Mesenchymal stem cell (in vitro differentiated cells and primary cell): Measurements from ENCODE around the gene ITSN1.

Source experiments
- DNase-seq: peaks from one replicate; pipeline ENCODE4 v3.0.0-alpha.2; 2013
- H2AFZ ChIP-seq: one replicate; pipeline ENCODE4 v1.6.1; 2013; ENCODE audit warnings: low read depth, mild to moderate bottlenecking, control low read depth, inconsistent platforms, low read length, moderate library complexity
- H2AK5ac ChIP-seq: 2 replicates; pipeline ENCODE4 v1.6.1; 2013; ENCODE audit warnings: low read length, moderate library complexity, mild to moderate bottlenecking, inconsistent platforms; ENCODE audit not compliant: severe bottlenecking
- H2BK120ac ChIP-seq: one replicate; pipeline ENCODE4 v1.6.1; 2013; ENCODE audit warnings: low read depth, mild to moderate bottlenecking, inconsistent platforms, low read length, moderate library complexity
- H2BK12ac ChIP-seq, 2 experiments: one replicate each; pipeline ENCODE4 v1.6.1; 2013; ENCODE audit warnings: inconsistent platforms in 2 of 2, low read length in 2 of 2, mild to moderate bottlenecking in 2 of 2, moderate library complexity in 2 of 2, control low read depth in 1 of 2
- H2BK15ac ChIP-seq: one replicate; pipeline ENCODE4 v1.6.1; 2013; ENCODE audit warnings: mild to moderate bottlenecking, low read depth, inconsistent platforms; ENCODE audit not compliant: poor library complexity, severe bottlenecking
- H2BK5ac ChIP-seq: 2 replicates; pipeline ENCODE4 v1.6.1; 2013; ENCODE audit warnings: low read depth, mild to moderate bottlenecking, low read length, control low read depth, inconsistent platforms; ENCODE audit not compliant: poor library complexity, severe bottlenecking
- H3K14ac ChIP-seq, 2 experiments: one replicate each; pipeline ENCODE4 v1.6.1; 2013; ENCODE audit warnings: inconsistent platforms in 2 of 2, low read length in 2 of 2, control low read depth in 1 of 2, mild to moderate bottlenecking in 1 of 2, moderate library complexity in 1 of 2
- H3K18ac ChIP-seq, 2 experiments: one replicate each; pipeline ENCODE4 v1.6.1; 2013; ENCODE audit warnings: inconsistent platforms in 2 of 2, low read length in 2 of 2, control low read depth in 1 of 2, low read depth in 1 of 2, mild to moderate bottlenecking in 1 of 2
- H3K23ac ChIP-seq, 2 experiments: one replicate each; pipeline ENCODE4 v1.6.1; 2013; ENCODE audit warnings: inconsistent platforms in 2 of 2, low read length in 2 of 2, mild to moderate bottlenecking in 2 of 2, moderate library complexity in 2 of 2, control low read depth in 1 of 2
- H3K27ac ChIP-seq: 2 replicates; pipeline ENCODE4 v1.5.1; 2013; ENCODE audit warnings: mild to moderate bottlenecking, moderate library complexity, low read length, control low read depth, inconsistent platforms; ENCODE audit not compliant: poor library complexity, severe bottlenecking
- H3K27me3 ChIP-seq, 2 experiments: 2 replicates each; pipeline versions ENCODE4 v1.6.1 to v1.7.0; 2013; ENCODE audit warnings: low read length in 2 of 2, mild to moderate bottlenecking in 2 of 2, moderate library complexity in 2 of 2, control low read depth in 1 of 2, inconsistent platforms in 1 of 2; ENCODE audit not compliant: control insufficient read depth in 1 of 2, insufficient read depth in 1 of 2
- H3K36me3 ChIP-seq, 2 experiments: 2 replicates each; pipeline versions ENCODE4 v1.6.1 to v1.7.0; 2013; ENCODE audit warnings: low read length in 2 of 2, control low read depth in 1 of 2, inconsistent platforms in 1 of 2, low read depth in 1 of 2, mild to moderate bottlenecking in 1 of 2; ENCODE audit not compliant: insufficient read depth in 2 of 2, control insufficient read depth in 1 of 2
- H3K4ac ChIP-seq, 2 experiments: one replicate each; pipeline ENCODE4 v1.6.1; 2013; ENCODE audit warnings: inconsistent platforms in 2 of 2, low read length in 2 of 2, mild to moderate bottlenecking in 2 of 2, moderate library complexity in 2 of 2, control low read depth in 1 of 2, low read depth in 1 of 2
- H3K4me1 ChIP-seq: 2 replicates; pipeline ENCODE4 v1.6.1; 2013; ENCODE audit warnings: low read depth, low read length, control low read depth; ENCODE audit not compliant: control insufficient read depth, insufficient read depth
- H3K4me2 ChIP-seq: 2 replicates; pipeline ENCODE4 v1.6.1; 2013; ENCODE audit warnings: low read length, mild to moderate bottlenecking, inconsistent platforms; ENCODE audit not compliant: poor library complexity, severe bottlenecking
- H3K4me3 ChIP-seq, 2 experiments: 2 replicates each; pipeline versions ENCODE4 v1.5.1 to v1.7.0; 2013; ENCODE audit warnings: low read length in 2 of 2, mild to moderate bottlenecking in 2 of 2, control low read depth in 1 of 2, low read depth in 1 of 2; ENCODE audit not compliant: insufficient read depth in 1 of 2
- H3K79me1 ChIP-seq: replicated peaks from 2 replicates; pipeline ENCODE4 v1.6.1; 2013; ENCODE audit warnings: mild to moderate bottlenecking, control low read depth, low read length, inconsistent platforms; ENCODE audit not compliant: poor library complexity, severe bottlenecking
- H3K9ac ChIP-seq: 2 replicates; pipeline ENCODE4 v1.7.0; 2013; ENCODE audit warnings: mild to moderate bottlenecking, low read length, moderate library complexity
- H3K9me3 ChIP-seq: 2 replicates; pipeline ENCODE4 v1.7.0; 2013; ENCODE audit warnings: mild to moderate bottlenecking, low read length; ENCODE audit not compliant: control insufficient read depth
- H4K8ac ChIP-seq: one replicate; pipeline ENCODE4 v1.6.1; 2013; ENCODE audit warnings: inconsistent platforms, mild to moderate bottlenecking, low read length, moderate library complexity
- H4K91ac ChIP-seq: one replicate; pipeline ENCODE4 v1.6.1; 2013; ENCODE audit warnings: mild to moderate bottlenecking, low read length, inconsistent platforms
- WGBS: methylation state at CpG from one replicate; pipeline ENCODE4 v1.1.7; 2013; ENCODE audit warnings: mixed read lengths; 5-methylcytosine and 5-hydroxymethylcytosine counted together

ITSN1 gene

DNA sequence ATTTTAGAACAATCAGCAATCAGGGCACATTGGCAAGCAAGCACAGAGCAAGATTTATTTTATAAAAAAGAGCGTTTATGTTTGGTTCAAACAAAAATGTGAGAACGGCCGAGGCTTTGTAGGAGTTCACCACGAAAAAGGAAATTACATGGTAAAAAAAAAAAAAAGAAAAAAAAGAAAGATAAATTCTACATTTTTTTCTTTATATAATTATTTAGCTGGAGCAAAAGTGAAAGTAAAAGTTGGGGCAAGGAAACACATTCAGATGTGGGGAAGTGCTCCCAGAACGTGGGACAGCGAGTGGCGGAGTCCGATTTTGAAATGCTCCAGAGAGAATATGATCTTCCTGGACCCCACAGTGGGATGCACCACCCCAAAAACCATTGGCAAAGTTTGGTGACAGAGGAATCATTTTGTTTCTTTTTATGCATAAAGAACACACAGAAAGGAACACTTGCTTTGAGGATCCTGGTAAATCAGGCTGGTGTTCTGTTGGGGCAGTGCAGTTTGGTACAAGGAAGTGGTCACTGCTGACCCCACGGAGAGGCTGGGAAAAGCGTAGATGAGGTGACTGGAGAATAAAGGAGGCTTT is 289.6 kb downstream of the ITSN1 start:
- no peak overlapping the region for H2BK5ac ChIP-seq
- H3K18ac ChIP-seq, result peak overlapping the region; percentile 75 to 99
- peak overlapping the region in 1 of 2 experiments; percentile 26 for H3K14ac ChIP-seq
- H2AFZ ChIP-seq, result peak overlapping the region; percentile 61
- H2AK5ac ChIP-seq, result no peak overlapping the region
- H3K36me3 ChIP-seq, result no peaks in the 10 kb centered on the region
- H2BK12ac ChIP-seq, result peak overlapping the region in 1 of 2 experiments; percentile 63
- peak overlapping the region; percentile 24 to 97 for H3K4ac ChIP-seq
- 74% methylated on average over 7 of the region's 10 CpGs for WGBS
- H3K4me3 ChIP-seq, result peak overlapping the region in 1 of 2 experiments; percentile 71
- peak overlapping the region; percentile 85 for H3K9ac ChIP-seq
- H3K4me2 ChIP-seq, result peak overlapping the region; percentile 66
- H4K8ac ChIP-seq, result peak overlapping the region; percentile 93
- peak overlapping the region; percentile 98 for H2BK120ac ChIP-seq
- peaks cover 5% of the 10 kb centered on the region for H3K4me1 ChIP-seq
- no peaks in the 10 kb centered on the region for H3K9me3 ChIP-seq
- no peak overlapping the region for H3K23ac ChIP-seq
- no peak overlapping the region for H2BK15ac ChIP-seq
- peak; percentile 55 for DNase-seq
- no peaks in the 10 kb centered on the region for H3K79me1 ChIP-seq
- H3K27me3 ChIP-seq, result no peaks in the 10 kb centered on the region
- H3K27ac ChIP-seq, result no peak overlapping the region
- peak overlapping the region; percentile 89 for H4K91ac ChIP-seq

DNA sequence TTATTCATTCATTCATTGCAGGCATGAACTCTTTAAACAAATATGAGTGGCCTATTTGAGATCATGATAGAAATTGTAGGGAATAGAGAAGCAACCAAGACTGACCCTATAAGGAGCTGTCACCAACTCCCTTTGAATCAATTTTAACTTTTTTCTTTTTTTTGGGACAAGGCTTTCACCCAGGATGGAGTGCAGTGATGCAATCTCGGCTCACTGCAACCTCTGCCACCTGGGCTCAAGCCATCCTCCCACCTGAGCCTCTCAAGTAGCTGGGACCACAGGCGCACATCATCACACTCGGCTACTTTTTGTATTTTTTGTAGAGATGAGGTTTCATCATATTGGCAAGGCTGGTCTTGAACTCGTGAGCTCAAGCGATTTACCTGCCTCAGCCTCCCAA is 290.4 kb downstream of the ITSN1 start:
- Histone ChIP-seq H3K27me3 (no peaks in the 10 kb centered on the region), H4K91ac (no peak overlapping the region), H3K4me2 (no peak overlapping the region), H3K4me3 (peak overlapping the region in 1 of 2 experiments; percentile 71), H3K27ac (no peak overlapping the region), H3K18ac (no peak overlapping the region), H3K14ac (no peak overlapping the region), H3K36me3 (no peaks in the 10 kb centered on the region), H2AFZ (no peak overlapping the region), H2BK5ac (no peak overlapping the region), H2BK12ac (no peak overlapping the region), H4K8ac (no peak overlapping the region), H2BK120ac (peak overlapping the region; percentile 54), H3K79me1 (no peaks in the 10 kb centered on the region), H2BK15ac (no peak overlapping the region), H3K23ac (no peak overlapping the region), H3K4ac (no peak overlapping the region), H3K9me3 (no peaks in the 10 kb centered on the region), H2AK5ac (no peak overlapping the region), H3K4me1 (peaks cover 7% of the 10 kb centered on the region), H3K9ac (peak overlapping the region; percentile 85)
- DNase-seq, result no peak
- 100% methylated on average over 2 of the region's 5 CpGs for WGBS

DNA sequence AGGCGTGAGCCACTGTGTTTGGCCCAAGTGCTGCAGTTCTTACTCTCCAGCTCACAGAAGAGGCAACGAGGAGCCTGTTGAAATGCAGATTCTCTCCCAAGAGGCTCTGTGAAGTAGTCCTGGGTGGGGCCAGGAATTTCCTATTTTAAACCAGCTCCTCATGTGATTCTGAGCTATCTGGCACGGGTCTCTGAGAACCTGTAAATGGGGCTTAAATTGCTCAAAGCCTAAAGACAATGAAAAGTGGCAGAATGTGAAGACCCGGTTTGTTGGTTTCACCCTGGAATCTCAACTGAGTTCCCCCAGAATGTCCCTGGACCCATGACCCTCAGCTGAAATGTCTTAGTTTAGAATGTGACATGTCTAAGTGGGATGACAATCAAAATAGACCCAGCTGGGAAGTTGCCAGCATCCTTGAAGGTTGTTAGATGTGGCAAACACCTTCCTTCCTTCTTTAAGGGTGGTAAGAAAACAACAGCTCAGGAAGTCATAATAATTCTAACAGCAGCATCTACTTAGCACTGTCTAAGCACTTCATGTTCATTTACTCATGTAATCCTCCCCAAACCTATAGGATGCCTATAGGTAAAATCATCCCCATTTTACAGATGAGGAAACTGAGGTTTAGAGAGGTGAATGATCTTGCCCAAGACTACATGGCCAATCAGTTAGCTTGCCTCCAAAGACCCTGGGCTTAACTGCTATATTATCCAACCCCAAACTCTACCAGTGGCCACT is 294.2 kb downstream of the ITSN1 start:
- H4K91ac ChIP-seq, result no peak overlapping the region
- H2AK5ac ChIP-seq, result peak overlapping the region; percentile 66
- H3K23ac ChIP-seq, result no peak overlapping the region
- H3K4me2 ChIP-seq, result no peak overlapping the region
- H3K27me3 ChIP-seq, result no peaks in the 10 kb centered on the region
- no peak overlapping the region for H2AFZ ChIP-seq
- H3K18ac ChIP-seq, result no peak overlapping the region
- no peaks in the 10 kb centered on the region for H3K79me1 ChIP-seq
- no peak overlapping the region for H3K4me3 ChIP-seq
- DNase-seq, result no peak
- H2BK15ac ChIP-seq, result no peak overlapping the region
- no peak overlapping the region for H3K27ac ChIP-seq
- H2BK5ac ChIP-seq, result no peak overlapping the region
- H3K14ac ChIP-seq, result no peak overlapping the region
- H3K4me1 ChIP-seq, result peaks cover 14% of the 10 kb centered on the region
- peak overlapping the region in 1 of 2 experiments; percentile 60 for H3K4ac ChIP-seq
- H3K9me3 ChIP-seq, result no peaks in the 10 kb centered on the region
- no peak overlapping the region for H4K8ac ChIP-seq
- no peak overlapping the region for H2BK12ac ChIP-seq
- H2BK120ac ChIP-seq, result no peak overlapping the region
- 66% methylated on average over 4 of the region's 4 CpGs for WGBS
- H3K36me3 ChIP-seq, result no peaks in the 10 kb centered on the region
- H3K9ac ChIP-seq, result peak overlapping the region; percentile 64

GRCh38 chr21:33937146-33937545 is 294.8 kb downstream of the ITSN1 start:
- Histone ChIP-seq H2BK120ac (no peak overlapping the region), H3K4ac (peak overlapping the region; percentile 5 to 58), H2AK5ac (peak overlapping the region; percentile 33), H3K18ac (peak overlapping the region in 1 of 2 experiments; percentile 48), H4K8ac (no peak overlapping the region), H2AFZ (no peak overlapping the region), H3K27ac (no peak overlapping the region), H3K14ac (no peak overlapping the region), H3K4me3 (no peak overlapping the region), H4K91ac (no peak overlapping the region), H3K23ac (no peak overlapping the region), H3K36me3 (no peaks in the 10 kb centered on the region), H2BK15ac (no peak overlapping the region), H2BK5ac (no peak overlapping the region), H2BK12ac (peak overlapping the region in 1 of 2 experiments; percentile 76), H3K27me3 (no peaks in the 10 kb centered on the region), H3K4me1 (peaks cover 12% of the 10 kb centered on the region), H3K9ac (peak overlapping the region; percentile 64), H3K9me3 (no peaks in the 10 kb centered on the region), H3K79me1 (no peaks in the 10 kb centered on the region), H3K4me2 (no peak overlapping the region)
- DNase-seq, result no peak
- WGBS, result 91% methylated on average over 4 of the region's 4 CpGs
